ENCODE results near the gene ZNF578.
"Not testable (repeated sequence)": the region's sequence is repeated elsewhere in the genome, so short reads cannot be mapped to it uniquely, and the experiment has no call there.

Gene ZNF578

GRCh38 chr19:52518646-52519045, 65.3 kb downstream of the ZNF578 start:
- DNase-seq, result no peak

- not testable (repeated sequence) for DNase-seq
These were observed 65.8 kb downstream of the ZNF578 start for GRCh38 chr19:52519175-52519574.

- DNase-seq, result no peak
These were observed 66.7 kb downstream of the ZNF578 start for GRCh38 chr19:52520013-52520412.

GRCh38 chr19:52522551-52522950, 69.2 kb downstream of the ZNF578 start:
- no peak for DNase-seq

GRCh38 chr19:52524086-52524485, 70.7 kb downstream of the ZNF578 start:
- DNase-seq, result no peak

- DNase-seq, result peak; percentile 77 to 93
These were observed 74.0 kb downstream of the ZNF578 start, which contains the start of gene ZNF808 for GRCh38 chr19:52527134-52527955. Gene ZNF808, plus strand, starts transcription at chr19:52527668. Its CDS starts 15,617 bp downstream, at chr19:52543285.

- peak in 1 of 2 donors; percentile 29 for DNase-seq
These were observed 74.6 kb downstream of the ZNF578 start for GRCh38 chr19:52527956-52528351.

- no peak for DNase-seq
These were observed 79.1 kb downstream of the ZNF578 start for GRCh38 chr19:52532480-52532879.

- no peak for DNase-seq
These were observed 80.5 kb downstream of the ZNF578 start for GRCh38 chr19:52533901-52534300.

- not testable (repeated sequence) for DNase-seq
These were observed 82.0 kb downstream of the ZNF578 start for GRCh38 chr19:52535385-52535770.

GRCh38 chr19:52535771-52536447, 82.6 kb downstream of the ZNF578 start:
- DNase-seq, result peak; percentile 27 to 60

- DNase-seq, result no peak
These were observed 83.1 kb downstream of the ZNF578 start for GRCh38 chr19:52536448-52536800.

- not testable (repeated sequence) for DNase-seq
These were observed 85.5 kb downstream of the ZNF578 start for GRCh38 chr19:52538815-52539214.

GRCh38 chr19:52541176-52541575, 87.8 kb downstream of the ZNF578 start:
- DNase-seq, result not testable (repeated sequence)

GRCh38 chr19:52541608-52542007, 88.3 kb downstream of the ZNF578 start:
- DNase-seq, result no peak

- not testable (repeated sequence) for DNase-seq
These were observed 89.2 kb downstream of the ZNF578 start for GRCh38 chr19:52542541-52542940.

GRCh38 chr19:52542984-52543664, 89.8 kb downstream of the ZNF578 start:
- no peak for DNase-seq

GRCh38 chr19:52554216-52554971, 101.0 kb downstream of the ZNF578 start:
- DNase-seq, result no peak

GRCh38 chr19:52557231-52557995, 104.1 kb downstream of the ZNF578 start:
- DNase-seq, result no peak

- not testable (repeated sequence) for DNase-seq
These were observed 105.5 kb downstream of the ZNF578 start for GRCh38 chr19:52558732-52559445.

GRCh38 chr19:52561611-52562010, 108.3 kb downstream of the ZNF578 start:
- DNase-seq, result not testable (repeated sequence)

Measured in hippocampal formation (tissue), 2 donors.